GM20000 (cell line): ENCODE measurements around the gene PTPRK.

Experiments
- DNase-seq: peaks from one replicate; pipeline ENCODE4 v3.0.0; 2012; ENCODE audit warnings: low spot score
- TF ChIP-seq, protein P1 (sequence below): IDR thresholded peaks from 2 replicates; pipeline ENCODE4 v1.5.1; 2012; ENCODE audit warnings: mild to moderate bottlenecking, control low read depth; ENCODE audit errors: extremely low read depth, missing control alignments

Gene PTPRK

DNA sequence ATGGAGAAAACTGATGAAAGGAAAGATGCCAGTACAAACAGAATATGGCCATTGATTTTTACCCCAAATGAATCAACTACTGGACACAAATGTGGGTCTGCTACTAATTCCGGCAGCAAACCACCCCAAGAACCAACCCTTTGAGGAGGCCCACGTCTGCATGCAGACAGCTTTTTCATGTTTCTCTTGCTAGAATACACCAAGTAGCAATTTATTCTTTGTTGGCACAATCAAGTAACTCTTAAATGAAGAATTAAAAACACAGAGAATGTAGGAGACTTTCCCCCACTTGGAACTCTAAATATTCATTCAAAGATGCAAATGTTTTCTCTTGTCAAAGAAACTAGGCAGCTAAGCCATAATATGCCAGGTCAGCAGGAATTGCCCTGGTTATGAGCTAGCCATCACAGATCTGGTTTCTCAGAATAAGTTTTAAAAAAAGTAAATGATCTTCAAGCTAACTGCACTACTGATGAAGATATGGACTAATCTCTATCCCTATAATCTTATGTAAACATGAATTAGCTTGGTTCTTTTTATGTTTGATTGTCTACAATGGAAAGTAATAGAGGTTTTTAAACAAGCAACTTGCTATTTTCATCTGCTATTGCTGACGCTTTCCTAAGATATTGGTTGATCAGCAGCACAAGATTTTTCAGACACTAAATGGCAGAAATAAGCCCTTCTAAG lies 456.4 kb downstream of the PTPRK start:
- TF ChIP-seq, protein P1, sequence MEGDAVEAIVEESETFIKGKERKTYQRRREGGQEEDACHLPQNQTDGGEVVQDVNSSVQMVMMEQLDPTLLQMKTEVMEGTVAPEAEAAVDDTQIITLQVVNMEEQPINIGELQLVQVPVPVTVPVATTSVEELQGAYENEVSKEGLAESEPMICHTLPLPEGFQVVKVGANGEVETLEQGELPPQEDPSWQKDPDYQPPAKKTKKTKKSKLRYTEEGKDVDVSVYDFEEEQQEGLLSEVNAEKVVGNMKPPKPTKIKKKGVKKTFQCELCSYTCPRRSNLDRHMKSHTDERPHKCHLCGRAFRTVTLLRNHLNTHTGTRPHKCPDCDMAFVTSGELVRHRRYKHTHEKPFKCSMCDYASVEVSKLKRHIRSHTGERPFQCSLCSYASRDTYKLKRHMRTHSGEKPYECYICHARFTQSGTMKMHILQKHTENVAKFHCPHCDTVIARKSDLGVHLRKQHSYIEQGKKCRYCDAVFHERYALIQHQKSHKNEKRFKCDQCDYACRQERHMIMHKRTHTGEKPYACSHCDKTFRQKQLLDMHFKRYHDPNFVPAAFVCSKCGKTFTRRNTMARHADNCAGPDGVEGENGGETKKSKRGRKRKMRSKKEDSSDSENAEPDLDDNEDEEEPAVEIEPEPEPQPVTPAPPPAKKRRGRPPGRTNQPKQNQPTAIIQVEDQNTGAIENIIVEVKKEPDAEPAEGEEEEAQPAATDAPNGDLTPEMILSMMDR: no peak
- no peak for DNase-seq

- TF ChIP-seq, protein P1: no peak
- no peak for DNase-seq
Observed at GRCh38 chr6:128062882-128063603, 457.4 kb downstream of the PTPRK start.

GRCh38 chr6:128057946-128058345 lies 462.5 kb downstream of the PTPRK start:
- TF ChIP-seq, protein P1: no peak
- DNase-seq: no peak

GRCh38 chr6:128057541-128057940 lies 462.9 kb downstream of the PTPRK start:
- TF ChIP-seq, protein P1: no peak
- DNase-seq: no peak

GRCh38 chr6:128053109-128053508 lies 467.3 kb downstream of the PTPRK start:
- TF ChIP-seq, protein P1: no peak

GRCh38 chr6:128047989-128048388 lies 472.4 kb downstream of the PTPRK start:
- TF ChIP-seq, protein P1: no peak
- no peak for DNase-seq

More at GRCh38 chr6:128053109-128053508, 467.3 kb downstream of the PTPRK start:
- DNase-seq: no peak

GRCh38 chr6:128046033-128046432 lies 474.4 kb downstream of the PTPRK start:
- no peak for DNase-seq

More at GRCh38 chr6:128046033-128046432, 474.4 kb downstream of the PTPRK start:
- TF ChIP-seq, protein P1: no peak
